HepG2 (cell line): ENCODE results near the gene RAB6B. TPM values are rescaled to one million over a fixed set of nuclear protein-coding genes. Genes with fewer than 3 reads are reported as not detected.

Experiments
- ATAC-seq: fragments of 200-7000 bp; cut with Tn5 transposase; 3 replicates; pipeline ENCODE4 v1.9.1; 2020; ENCODE audit warnings: mild to moderate bottlenecking, moderate library complexity
- BruUV-seq: library from RNA; stranded (reverse); fragments of 400-500 nt; replicated peaks from 2 replicates; lab custom pipeline; 2021; lab: Mats Ljungman, UMichigan
- CTCF ChIA-PET: fragments of 300-600 bp; formaldehyde crosslinking; extraction: SDS; loops from one replicate; lab custom pipeline; 2021; ENCODE audit warnings: low total read pairs, inconsistent platforms, low intra/inter-chr PET ratio; lab: Yijun Ruan, JAX
- POLR2A ChIA-PET: fragments of 350-600 bp; sonication (Branson Sonifier 250); formaldehyde crosslinking; loops from one replicate; lab custom pipeline; 2020; ENCODE audit warnings: antibody characterized with exemption, inconsistent platforms; lab: Yijun Ruan, JAX
- DNase-seq: peaks from one replicate; pipeline ENCODE4 v3.0.0-alpha.2; 2015; ENCODE audit warnings: low spot score
- FAIRE-seq: peaks from 3 replicates; lab custom pipeline; 2011; peaks lifted over from hg19 to GRCh38; lab: Jason Lieb, UNC
- H2AFZ ChIP-seq: one replicate; pipeline ENCODE4 v1.6.1; 2011; ENCODE audit warnings: low read length, inconsistent platforms
- H3K27ac ChIP-seq: fragments of 300-600 bp; 3 replicates; pipeline ENCODE4 v1.8.0; 2011; ENCODE audit warnings: mixed run types, mild to moderate bottlenecking, mixed read lengths, low read length, inconsistent platforms; ENCODE audit not compliant: insufficient read depth; ENCODE audit errors: extremely low read length
- H3K27me3 ChIP-seq, 2 experiments: fragments of 200-600 bp in 1 of 2; 2 replicates in 1 of 2; 3 replicates in 1 of 2; pipeline versions ENCODE4 v1.6.0 to v1.8.0; 2011; ENCODE audit warnings: low read length in 2 of 2, mild to moderate bottlenecking in 2 of 2, moderate library complexity in 2 of 2, inconsistent platforms in 1 of 2; ENCODE audit not compliant: insufficient read depth in 2 of 2, control insufficient read depth in 1 of 2
- H3K36me3 ChIP-seq, 2 experiments: fragments of 200-600 bp in 1 of 2; replicated peaks in 1 of 2; 2 replicates in 1 of 2; 3 replicates in 1 of 2; pipeline versions ENCODE4 v1.5.1 to v1.8.0; 2011; ENCODE audit warnings: low read length in 2 of 2, inconsistent platforms in 1 of 2; ENCODE audit not compliant: insufficient read depth in 2 of 2, control insufficient read depth in 1 of 2
- H3K4me1 ChIP-seq: 2 replicates; pipeline ENCODE4 v1.5.1; 2012; ENCODE audit warnings: low read length, inconsistent platforms; ENCODE audit not compliant: insufficient read depth
- H3K4me2 ChIP-seq: 2 replicates; pipeline ENCODE4 v1.6.0; 2011; ENCODE audit warnings: low read depth, low read length, inconsistent platforms
- H3K4me3 ChIP-seq, 3 experiments: fragments of 200-600 bp in 1 of 3; sonication (generic), shearing (Covaris generic) in 1 of 3; replicated peaks in 1 of 3; 2 replicates each; pipeline ENCODE4 v1.5.1; 2011 to 2016; ENCODE audit warnings: low read length in 3 of 3, inconsistent platforms in 2 of 3, low read depth in 2 of 3, mild to moderate bottlenecking in 2 of 3, control low read depth in 1 of 3, mixed read lengths in 1 of 3; ENCODE audit not compliant: insufficient read depth in 1 of 3
- H3K79me2 ChIP-seq: one replicate; pipeline ENCODE4 v1.6.1; 2011; ENCODE audit warnings: low read length, inconsistent platforms; ENCODE audit not compliant: insufficient read depth
- H3K9ac ChIP-seq: 2 replicates; pipeline ENCODE4 v1.6.0; 2011; ENCODE audit warnings: mild to moderate bottlenecking, low read depth, low read length, inconsistent platforms; ENCODE audit not compliant: insufficient read depth
- H3K9me3 ChIP-seq: 2 replicates; pipeline ENCODE4 v1.5.1; 2012; ENCODE audit warnings: mild to moderate bottlenecking, low read length
- H4K20me1 ChIP-seq: 2 replicates; pipeline ENCODE4 v1.6.0; 2011; ENCODE audit warnings: inconsistent platforms, mild to moderate bottlenecking, low read length, moderate library complexity; ENCODE audit not compliant: insufficient read depth
- ADNP ChIP-seq: sonication (generic); formaldehyde crosslinking; IDR thresholded peaks from 2 replicates; pipeline ENCODE4 v1.4.0; 2020; ENCODE audit warnings: missing genetic modification reagents
- FLYWCH1 ChIP-seq: sonication (generic); formaldehyde crosslinking; IDR thresholded peaks from 2 replicates; pipeline ENCODE4 v1.8.1; 2023; ENCODE audit warnings: mild to moderate bottlenecking, missing genetic modification reagents
- PAXIP1 ChIP-seq: sonication (generic); formaldehyde crosslinking; conservative IDR thresholded peaks from 2 replicates; pipeline ENCODE4 v1.4.0; 2020; ENCODE audit warnings: mild to moderate bottlenecking, missing genetic modification reagents, moderate library complexity
- ZFP41 ChIP-seq: sonication (generic); formaldehyde crosslinking; IDR thresholded peaks from 2 replicates; pipeline ENCODE4 v1.4.0; 2020; ENCODE audit warnings: mild to moderate bottlenecking, missing genetic modification reagents, borderline replicate concordance
- ZNF615 ChIP-seq: sonication (generic); formaldehyde crosslinking; IDR thresholded peaks from 2 replicates; pipeline ENCODE4 v1.5.0; 2020; ENCODE audit warnings: mild to moderate bottlenecking, missing genetic modification reagents, borderline replicate concordance
- ZNF713 ChIP-seq: sonication (generic); formaldehyde crosslinking; IDR thresholded peaks from 2 replicates; pipeline ENCODE4 v1.4.0; 2020; ENCODE audit warnings: mild to moderate bottlenecking, missing genetic modification reagents
- ZSCAN22 ChIP-seq: sonication (generic); formaldehyde crosslinking; IDR thresholded peaks from 2 replicates; pipeline ENCODE4 v1.4.0; 2020; ENCODE audit warnings: mild to moderate bottlenecking, missing genetic modification reagents
- whole genome bisulfite sequencing: methylation state at CpG from one replicate; pipeline ENCODE4 v1.1.6; 2017; ENCODE audit warnings: low lambda C conversion rate; 5-methylcytosine and 5-hydroxymethylcytosine counted together
- in situ Hi-C: cut with HindIII; loops from 2 replicates; pipeline ENCODE4 v1.10.0; 2017; ENCODE audit warnings: low pct_unique_long_range_greater_than_20kb; ENCODE audit not compliant: extremely low pct_ligation_motif_present
- intact Hi-C: fragments of 100-400 bp; cut with micrococcal nuclease; formaldehyde crosslinking; loops from one replicate; pipeline ENCODE4 v1.10.0; 2022; ENCODE audit not compliant: unreplicated experiment
- polyA plus RNA-seq, 8 experiments: library from polyadenylated mRNA; depleted of rRNA in 3 of 8; stranded (reverse) in 7 of 8; unstranded in 1 of 8; fragments of >200 nt; fragmentation: Illumina TruSeq in 4 of 8; extraction: Trizol in 4 of 8; gene quantifications; 2 replicates each; pipeline versions ENCODE4 v1.2.1 to v1.2.3, GENCODE V29; 2011 to 2016; ENCODE audit warnings: low read depth in 4 of 8, missing spikeins in 1 of 8, mixed read lengths in 1 of 8; ENCODE audit not compliant: insufficient read depth in 1 of 8
- total RNA-seq, 5 experiments: library from RNA; depleted of rRNA; stranded (reverse); fragments of >200 nt; fragmentation: Illumina TruSeq; extraction: Trizol; gene quantifications; 2 replicates each; pipeline ENCODE4 v1.2.3, GENCODE V29; 2016; ENCODE audit warnings: low read depth in 1 of 5
- TF ChIP-seq, protein P1 (sequence below): sonication (generic); formaldehyde crosslinking; IDR thresholded peaks from 2 replicates; pipeline ENCODE4 v1.4.0; 2020; ENCODE audit warnings: missing genetic modification reagents

RAB6B gene
- total and polyA plus RNA-seq, 2 of the 13 experiments (the other 11 are each of a cell fraction or from before 2014, with no cell fraction given) = 0.16 TPM; not detected in 1

GRCh38 chr3:133874344-133874743 is 21.3 kb downstream of the RAB6B start (continued):
- TF ChIP-seq PAXIP1 (no peak), FLYWCH1 (CRISPR knock-in tag) (no peak), ZNF615 (CRISPR knock-in tag) (no peak)
- TF ChIP-seq, protein P1, sequence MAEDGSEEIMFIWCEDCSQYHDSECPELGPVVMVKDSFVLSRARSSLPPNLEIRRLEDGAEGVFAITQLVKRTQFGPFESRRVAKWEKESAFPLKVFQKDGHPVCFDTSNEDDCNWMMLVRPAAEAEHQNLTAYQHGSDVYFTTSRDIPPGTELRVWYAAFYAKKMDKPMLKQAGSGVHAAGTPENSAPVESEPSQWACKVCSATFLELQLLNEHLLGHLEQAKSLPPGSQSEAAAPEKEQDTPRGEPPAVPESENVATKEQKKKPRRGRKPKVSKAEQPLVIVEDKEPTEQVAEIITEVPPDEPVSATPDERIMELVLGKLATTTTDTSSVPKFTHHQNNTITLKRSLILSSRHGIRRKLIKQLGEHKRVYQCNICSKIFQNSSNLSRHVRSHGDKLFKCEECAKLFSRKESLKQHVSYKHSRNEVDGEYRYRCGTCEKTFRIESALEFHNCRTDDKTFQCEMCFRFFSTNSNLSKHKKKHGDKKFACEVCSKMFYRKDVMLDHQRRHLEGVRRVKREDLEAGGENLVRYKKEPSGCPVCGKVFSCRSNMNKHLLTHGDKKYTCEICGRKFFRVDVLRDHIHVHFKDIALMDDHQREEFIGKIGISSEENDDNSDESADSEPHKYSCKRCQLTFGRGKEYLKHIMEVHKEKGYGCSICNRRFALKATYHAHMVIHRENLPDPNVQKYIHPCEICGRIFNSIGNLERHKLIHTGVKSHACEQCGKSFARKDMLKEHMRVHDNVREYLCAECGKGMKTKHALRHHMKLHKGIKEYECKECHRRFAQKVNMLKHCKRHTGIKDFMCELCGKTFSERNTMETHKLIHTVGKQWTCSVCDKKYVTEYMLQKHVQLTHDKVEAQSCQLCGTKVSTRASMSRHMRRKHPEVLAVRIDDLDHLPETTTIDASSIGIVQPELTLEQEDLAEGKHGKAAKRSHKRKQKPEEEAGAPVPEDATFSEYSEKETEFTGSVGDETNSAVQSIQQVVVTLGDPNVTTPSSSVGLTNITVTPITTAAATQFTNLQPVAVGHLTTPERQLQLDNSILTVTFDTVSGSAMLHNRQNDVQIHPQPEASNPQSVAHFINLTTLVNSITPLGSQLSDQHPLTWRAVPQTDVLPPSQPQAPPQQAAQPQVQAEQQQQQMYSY = no peak

GRCh38 chr3:133872781-133873180 is 22.9 kb downstream of the RAB6B start:
- no peaks in the 10 kb centered on the region for H4K20me1 ChIP-seq
- no peak overlapping the region for H2AFZ ChIP-seq
- in situ Hi-C loops = no loop called here
- FAIRE-seq = no peak
- no peak for TF ChIP-seq ZNF713 (CRISPR knock-in tag)
- TF ChIP-seq ZSCAN22 (CRISPR knock-in tag) = no peak
- no peak for TF ChIP-seq ADNP (CRISPR knock-in tag)
- TF ChIP-seq ZFP41 (CRISPR knock-in tag) = no peak
- no peak overlapping the region for H3K27ac ChIP-seq
- H3K9me3 ChIP-seq = no peaks in the 10 kb centered on the region
- H3K36me3 ChIP-seq = no peaks in the 10 kb centered on the region
- no peaks in the 10 kb centered on the region for H3K79me2 ChIP-seq
- POLR2A ChIA-PET = no interaction called here
- ATAC-seq = no peak
- H3K4me2 ChIP-seq = no peak overlapping the region
- CTCF ChIA-PET = no interaction called here
- H3K9ac ChIP-seq = no peak overlapping the region
- peaks cover 7 to 37% of the 10 kb centered on the region in 2 experiments; a peak in 3 of 5 replicates for H3K27me3 ChIP-seq
- WGBS = 19% methylated on average over 7 of the region's 7 CpGs
- intact Hi-C loops = no loop called here
- no peaks in the 10 kb centered on the region for H3K4me1 ChIP-seq
- no peak overlapping the region for H3K4me3 ChIP-seq
- no TSS peak for BruUV-seq
- no peak for DNase-seq
